GM10248 (cell line): ENCODE measurements around the gene RAB37.

Experiments used
- CTCF ChIA-PET: fragments of 300-600 bp; sonication (Branson Sonifier 250); formaldehyde crosslinking; extraction: SDS; loops from one replicate; lab custom pipeline; 2021; ENCODE audit warnings: antibody characterized with exemption; lab: Yijun Ruan, JAX
- POLR2A ChIA-PET: fragments of 350-650 bp; sonication (Branson Sonifier 250); formaldehyde crosslinking; extraction: SDS; loops from one replicate; lab custom pipeline; 2020; ENCODE audit warnings: antibody characterized with exemption; lab: Yijun Ruan, JAX
- DNase-seq: peaks from one replicate; pipeline ENCODE4 v3.0.0; 2012; ENCODE audit errors: extremely low spot score
- CTCF ChIP-seq: IDR thresholded peaks from 2 replicates; pipeline ENCODE4 v1.5.1; 2012; ENCODE audit warnings: mild to moderate bottlenecking, low read depth; ENCODE audit errors: extremely low read depth, missing control alignments, control extremely low read depth

Gene RAB37

GRCh38 chr17:74767111-74767516 lies 30.1 kb downstream of the RAB37 start:
- no peak for TF ChIP-seq CTCF
- POLR2A ChIA-PET = no interaction called here
- CTCF ChIA-PET = interaction anchor here (1.0 to 1.9 kb wide), 5 partner anchors 12 to 110 kb away, joined by 3 to 9 read pairs (median 5); no protein-coding TSS in a partner anchor
- no peak for DNase-seq

- no peak for DNase-seq
- CTCF ChIA-PET = interaction anchor here (1.5 kb wide), 1 partner anchor 19 kb away, joined by 4 read pairs; no protein-coding TSS in a partner anchor
- POLR2A ChIA-PET = no interaction called here
- TF ChIP-seq CTCF = no peak
Measured at GRCh38 chr17:74768069-74768762, 31.2 kb downstream of the RAB37 start.

GRCh38 chr17:74768763-74769114 lies 31.7 kb downstream of the RAB37 start:
- DNase-seq = no peak
- POLR2A ChIA-PET = no interaction called here
- no peak for TF ChIP-seq CTCF
- CTCF ChIA-PET = interaction anchor here (1.1 to 8.2 kb wide), 7 partner anchors 11 to 121 kb away, joined by 3 to 88 read pairs (median 19); no protein-coding TSS in a partner anchor

- ChIA-PET CTCF (interaction anchor here (1.0 to 8.2 kb wide), 10 partner anchors 10 to 401 kb away, joined by 3 to 88 read pairs (median 10); no protein-coding TSS in a partner anchor), POLR2A (no interaction called here)
- no peak for DNase-seq
- no peak for TF ChIP-seq CTCF
Measured at GRCh38 chr17:74769266-74769855, 32.3 kb downstream of the RAB37 start.

- DNase-seq = no peak
- CTCF ChIA-PET = interaction anchor here (1.0 to 8.2 kb wide), 14 partner anchors 8 to 402 kb away, joined by 3 to 88 read pairs (median 8); partner anchors contain the start of gene RAB37
- no peak for TF ChIP-seq CTCF
- POLR2A ChIA-PET = interaction anchor here (0.9 to 1.0 kb wide), 2 partner anchors 10 to 20 kb away, joined by 3 read pairs; no protein-coding TSS in a partner anchor
Measured at GRCh38 chr17:74769856-74770497, 32.9 kb downstream of the RAB37 start.

- POLR2A ChIA-PET = interaction anchor here (0.9 to 1.0 kb wide), 2 partner anchors 10 to 21 kb away, joined by 3 read pairs; no protein-coding TSS in a partner anchor
- peak; percentile 75 for DNase-seq
- CTCF ChIA-PET = interaction anchor here (0.6 to 8.2 kb wide), 32 partner anchors 8 to 862 kb away, joined by 3 to 88 read pairs (median 4); partner anchors contain the start of genes RAB37 and SMIM5
- peak; percentile 95 for TF ChIP-seq CTCF
Measured at GRCh38 chr17:74770498-74771318, 33.7 kb downstream of the RAB37 start.
